ENCODE results near the gene ALPK1. TPM values are rescaled to one million over a fixed set of nuclear protein-coding genes. Genes with fewer than 3 reads are reported as not detected.

The ALPK1 gene
- 11.5 and 16.1 TPM in 2 replicates for total RNA-seq

GRCh38 chr4:112296949-112297880, at the start of gene ALPK1:
ALPK1 (plus strand) TSS chr4:112297369.

Other genes with a start within 250 kb of the ALPK1 start
- 2.6 and 3.2 TPM in 2 replicates for gene FAM241A, start 151.9 kb upstream of the ALPK1 start, total RNA-seq
- gene AP1AR, start 65.6 kb upstream of the ALPK1 start, total RNA-seq = 14.4 and 16.0 TPM in 2 replicates
- 5.2 and 21.3 TPM in 2 replicates for gene TIFA, start 11.5 kb upstream of the ALPK1 start, total RNA-seq
- gene NEUROG2, start 218.8 kb downstream of the ALPK1 start, total RNA-seq = not detected in 2 replicates